ENCODE data around the gene PLCB3.

PLCB3 gene

DNA sequence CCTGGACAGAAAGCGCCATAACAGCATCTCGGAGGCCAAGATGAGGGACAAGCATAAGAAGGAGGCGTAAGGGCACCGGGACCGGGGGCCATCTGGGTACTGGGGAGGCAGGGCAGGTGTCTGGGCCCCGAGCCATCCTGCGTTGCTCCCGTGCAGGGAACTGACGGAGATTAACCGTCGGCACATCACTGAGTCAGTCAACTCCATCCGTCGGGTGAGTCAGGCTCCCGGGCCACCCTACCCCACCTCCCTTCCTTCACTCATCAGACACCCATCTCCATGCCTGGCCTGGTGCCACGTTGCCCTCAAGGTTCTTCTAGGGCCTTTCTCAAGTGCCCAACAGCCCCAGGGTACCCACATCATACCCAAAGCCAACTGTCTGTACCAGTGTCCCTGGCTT lies 15.0 kb downstream of the PLCB3 start:
- DNase-seq (ENCODE audit: low spot score), result no peak

- no peak for DNase-seq (ENCODE audit: low spot score)
Measured at GRCh38 chr11:64267207-64267945, 16.0 kb downstream of the PLCB3 start.

GRCh38 chr11:64268025-64268892 lies 16.9 kb downstream of the PLCB3 start:
- peak; percentile 62 for DNase-seq (ENCODE audit: low spot score)

DNA sequence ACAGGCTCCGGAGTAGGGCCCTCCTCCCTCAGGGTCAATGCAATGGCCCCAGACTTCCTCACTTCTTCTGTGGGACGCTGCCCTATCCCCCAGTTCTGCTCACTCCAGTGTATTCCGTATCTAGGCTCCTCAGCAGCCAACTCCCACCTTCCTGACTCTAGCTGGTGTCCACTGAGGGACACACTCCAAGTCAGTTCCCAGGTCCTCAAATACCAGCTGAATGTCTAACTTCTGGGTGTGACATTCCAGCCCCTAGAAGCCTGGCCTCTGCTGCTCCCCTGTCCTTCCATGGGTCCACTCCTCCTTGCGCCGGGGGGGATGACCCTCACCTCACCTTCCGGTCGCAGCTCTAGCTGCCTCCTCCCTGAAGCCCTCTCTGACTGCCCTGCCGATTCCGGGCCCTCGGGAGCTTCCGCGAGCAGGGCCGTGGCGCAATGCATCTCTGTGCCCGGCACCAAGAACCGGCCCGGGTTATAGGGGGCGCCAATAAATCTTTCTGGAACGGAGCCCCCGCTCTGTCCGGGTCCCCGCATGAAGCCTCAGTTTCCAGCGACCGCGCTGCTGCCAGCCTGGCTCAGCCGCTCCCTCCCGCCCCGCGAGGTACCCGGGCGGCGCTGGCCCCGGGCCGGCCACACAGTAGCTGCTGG lies 17.7 kb downstream of the PLCB3 start:
- DNase-seq (ENCODE audit: low spot score), result no peak

DNA sequence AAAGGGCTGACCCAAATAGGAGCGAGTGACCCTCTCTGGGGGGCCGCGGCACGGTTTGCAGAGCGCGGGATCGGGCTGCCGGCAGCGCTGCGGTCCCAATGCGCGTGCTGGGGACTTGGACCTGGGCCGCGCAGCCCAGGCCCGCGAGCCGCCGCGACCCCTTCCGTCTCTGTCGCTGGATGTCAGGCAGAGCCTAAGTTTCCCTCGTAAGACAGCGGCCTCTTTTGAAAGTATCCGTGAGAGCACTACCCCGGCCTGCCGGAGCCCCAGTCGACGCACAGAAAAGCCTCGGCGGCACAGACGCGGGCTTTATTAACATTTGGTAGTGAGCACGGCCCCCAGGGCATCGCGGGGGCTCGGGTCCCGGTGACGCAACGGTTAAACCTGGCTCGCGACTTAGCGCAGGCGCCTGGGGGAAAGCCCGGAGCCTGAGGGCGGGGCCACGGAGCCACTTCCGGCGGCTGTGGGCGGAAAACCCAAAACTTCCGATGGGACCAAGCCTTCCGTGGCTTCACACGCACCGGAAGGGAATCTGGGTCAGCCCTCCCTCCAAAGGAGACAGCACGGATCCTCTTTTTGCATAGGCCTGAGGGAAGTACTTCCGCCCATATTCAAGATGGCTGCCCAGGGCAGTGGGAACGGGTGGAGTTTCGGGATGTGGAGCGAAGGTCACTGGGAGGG lies 18.4 kb downstream of the PLCB3 start:
- DNase-seq (ENCODE audit: low spot score), result peak; percentile 100

GRCh38 chr11:64275031-64275800 lies 23.9 kb downstream of the PLCB3 start:
- DNase-seq (ENCODE audit: low spot score), result no peak

DNA sequence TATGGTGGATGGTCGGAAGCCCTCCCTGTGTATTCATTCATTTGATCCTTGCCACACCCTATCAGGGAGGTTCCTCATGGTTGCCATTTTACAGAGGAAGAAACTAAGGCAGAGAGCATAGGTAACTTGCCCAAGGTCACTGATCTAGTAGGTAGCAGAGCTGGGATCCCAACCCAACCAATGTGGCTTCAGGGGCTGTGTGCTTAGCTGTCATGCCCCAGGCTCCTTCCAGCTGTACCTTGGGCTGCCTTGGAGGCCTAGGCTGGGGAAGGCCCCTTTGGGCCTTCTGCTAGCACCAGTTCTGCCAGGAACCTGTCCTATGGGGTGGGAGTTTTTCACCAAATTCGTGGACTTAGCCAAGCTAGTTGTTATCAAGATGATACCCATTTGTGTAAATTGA lies 24.5 kb downstream of the PLCB3 start:
- no peak for DNase-seq (ENCODE audit: low spot score)

DNA sequence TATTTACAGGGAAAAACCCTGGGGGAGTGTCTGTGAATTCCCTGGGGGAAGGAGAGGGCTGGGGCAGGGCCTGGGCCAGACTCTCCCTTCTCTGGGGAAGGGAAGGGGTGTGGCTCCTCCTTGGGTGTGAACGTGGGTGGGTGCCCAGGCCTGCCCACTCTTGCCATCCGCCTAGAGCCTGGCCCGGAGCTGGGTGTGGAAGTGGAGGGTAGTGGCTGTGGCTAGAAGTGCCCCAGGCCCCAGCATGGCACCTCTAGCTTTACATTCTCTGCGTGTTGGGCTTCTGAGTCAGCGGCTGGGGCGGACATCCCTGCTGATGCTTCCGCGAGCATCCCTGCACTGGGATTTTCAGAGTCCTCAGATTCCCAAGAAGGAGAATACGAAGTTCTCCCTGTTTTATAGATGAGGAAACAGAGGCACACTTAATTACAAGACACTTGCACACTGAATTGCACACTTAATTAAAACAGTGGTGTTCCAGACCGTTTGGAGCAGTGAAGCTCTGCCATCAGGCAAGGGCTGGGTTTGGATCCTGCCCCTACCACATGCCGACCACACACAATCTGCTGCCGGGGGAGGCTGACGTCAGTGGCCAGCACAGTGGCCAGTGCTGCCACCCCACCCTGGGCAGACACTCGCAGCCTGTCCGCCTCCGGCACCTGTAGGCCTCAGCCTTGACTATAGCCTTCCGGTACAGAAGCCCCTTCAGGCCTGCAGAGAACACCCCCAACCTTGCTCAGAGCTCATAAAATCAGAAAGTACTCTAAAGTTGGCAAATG lies 25.5 kb downstream of the PLCB3 start:
- no peak for DNase-seq (ENCODE audit: low spot score)

- DNase-seq (ENCODE audit: low spot score), result no peak
Measured at GRCh38 chr11:64278576-64279190, 27.4 kb downstream of the PLCB3 start.

GRCh38 chr11:64281957-64282770 lies 30.8 kb downstream of the PLCB3 start:
- no peak for DNase-seq (ENCODE audit: low spot score)

- DNase-seq (ENCODE audit: low spot score), result no peak
Measured at GRCh38 chr11:64283092-64283491, 31.8 kb downstream of the PLCB3 start.

GRCh38 chr11:64284048-64284961 lies 33.0 kb downstream of the PLCB3 start, which contains the start of gene BAD:
TSS of gene BAD (minus strand) at chr11:64284665. CDS start at chr11:64284368, 297 bp downstream.
- peak; percentile 97 for DNase-seq (ENCODE audit: low spot score)

DNA sequence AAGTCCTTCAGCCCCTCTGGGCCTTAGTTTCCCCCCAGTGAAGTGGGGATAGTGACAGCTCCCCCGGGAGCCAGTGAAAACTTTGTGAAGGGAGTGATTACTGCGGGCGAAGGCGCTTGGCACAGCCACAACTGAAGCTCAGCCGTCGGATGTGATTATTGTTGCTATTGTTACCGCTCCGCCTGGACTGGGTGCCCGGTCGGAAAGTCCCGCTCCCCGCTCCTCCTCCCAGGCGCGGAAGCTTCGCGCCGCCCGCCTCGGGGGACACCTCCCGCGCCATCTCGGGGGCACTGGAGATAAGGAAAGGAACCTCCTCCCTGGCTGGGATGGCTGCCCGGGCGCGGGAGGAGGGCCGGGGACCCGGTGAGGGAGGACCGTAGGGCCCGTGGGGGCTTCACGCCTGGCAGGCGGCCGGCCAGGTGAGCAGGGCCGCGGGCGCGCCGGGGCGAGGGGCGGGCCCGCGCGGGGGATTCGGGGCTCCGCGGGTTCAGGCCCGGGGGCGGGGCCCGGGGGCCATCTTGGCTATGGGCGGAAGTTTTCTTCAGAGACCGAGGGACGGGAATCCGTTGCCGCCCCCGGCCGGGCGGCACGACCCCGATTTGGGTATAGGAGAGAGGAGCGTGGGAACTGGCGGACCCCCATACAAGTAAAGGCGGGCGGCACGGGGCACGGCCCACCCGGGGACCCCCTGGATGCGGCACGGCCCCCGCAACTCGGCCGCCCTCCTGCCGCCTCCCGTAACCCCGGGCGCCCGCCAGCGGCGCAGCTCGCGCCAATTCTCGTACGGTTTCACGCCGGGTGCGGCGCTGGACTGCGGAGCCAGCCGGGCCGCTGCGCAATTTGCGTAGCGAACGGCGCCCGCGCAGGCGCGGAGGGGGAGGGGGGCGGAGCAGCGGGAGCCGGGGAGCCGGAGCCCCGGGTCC lies 33.9 kb downstream of the PLCB3 start, which contains the start of gene GPR137:
Gene GPR137, plus strand, starts transcription at position 887 of the 923 bp plus-strand sequence. CDS start 677 bp downstream, outside the sequence.
- peak; percentile 77 for DNase-seq (ENCODE audit: low spot score)

GRCh38 chr11:64285885-64286800 lies 34.8 kb downstream of the PLCB3 start:
- no peak for DNase-seq (ENCODE audit: low spot score)

GRCh38 chr11:64286801-64287159 lies 35.5 kb downstream of the PLCB3 start:
- DNase-seq (ENCODE audit: low spot score), result no peak

Measured in cerebellar cortex (tissue), 1 donor.